ENCODE results near the gene RREB1. TPM values are rescaled to one million over a fixed set of nuclear protein-coding genes. Genes with fewer than 3 reads are reported as not detected.
A peak's percentile ranks its signal among the peaks of the same experiment; 100 is the strongest.
"Not testable (repeated sequence)": the region's sequence is repeated elsewhere in the genome, so short reads cannot be mapped to it uniquely, and the experiment has no call there.

The RREB1 gene
- total and polyA plus RNA-seq, 2 experiments from 2014 or later: 8.5 to 25.5 TPM

DNA sequence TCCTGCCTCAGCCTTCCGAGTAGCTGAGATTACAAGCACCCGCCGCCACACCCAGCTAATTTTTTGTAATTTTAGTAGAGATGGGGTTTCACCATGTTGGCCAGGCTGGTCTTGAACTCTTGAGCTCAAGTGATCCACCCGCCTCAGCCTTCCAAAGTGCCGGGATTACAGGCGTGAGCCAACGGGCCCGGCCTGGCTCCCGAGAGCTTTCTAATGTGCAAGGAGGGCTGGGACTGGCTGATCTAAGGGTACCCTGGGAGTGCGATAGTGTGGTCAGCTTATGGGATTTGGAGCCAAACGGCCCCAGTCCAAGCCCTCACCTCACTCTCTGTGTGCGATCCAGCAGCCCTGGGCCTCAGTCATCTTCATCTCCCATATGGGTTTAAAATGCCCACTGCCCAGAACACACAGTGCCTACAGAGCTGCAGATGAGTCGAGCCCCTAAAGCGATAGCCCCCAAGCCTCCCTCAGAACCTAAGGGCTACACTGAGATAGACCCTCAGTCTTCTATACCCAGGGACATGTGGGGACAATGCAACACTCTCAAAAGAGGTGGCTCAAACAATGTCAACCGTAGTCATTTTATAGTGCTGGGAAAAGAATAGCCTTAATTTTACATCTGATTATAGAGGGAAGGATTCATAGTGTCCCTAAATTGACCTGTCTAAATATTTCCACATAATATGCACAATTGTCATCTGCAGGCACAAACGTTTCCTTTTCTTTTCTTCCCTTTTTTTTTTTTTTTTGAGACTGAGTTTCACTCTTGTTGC lies 155.2 kb downstream of the RREB1 start (continued):
- TF ChIP-seq, protein P1, sequence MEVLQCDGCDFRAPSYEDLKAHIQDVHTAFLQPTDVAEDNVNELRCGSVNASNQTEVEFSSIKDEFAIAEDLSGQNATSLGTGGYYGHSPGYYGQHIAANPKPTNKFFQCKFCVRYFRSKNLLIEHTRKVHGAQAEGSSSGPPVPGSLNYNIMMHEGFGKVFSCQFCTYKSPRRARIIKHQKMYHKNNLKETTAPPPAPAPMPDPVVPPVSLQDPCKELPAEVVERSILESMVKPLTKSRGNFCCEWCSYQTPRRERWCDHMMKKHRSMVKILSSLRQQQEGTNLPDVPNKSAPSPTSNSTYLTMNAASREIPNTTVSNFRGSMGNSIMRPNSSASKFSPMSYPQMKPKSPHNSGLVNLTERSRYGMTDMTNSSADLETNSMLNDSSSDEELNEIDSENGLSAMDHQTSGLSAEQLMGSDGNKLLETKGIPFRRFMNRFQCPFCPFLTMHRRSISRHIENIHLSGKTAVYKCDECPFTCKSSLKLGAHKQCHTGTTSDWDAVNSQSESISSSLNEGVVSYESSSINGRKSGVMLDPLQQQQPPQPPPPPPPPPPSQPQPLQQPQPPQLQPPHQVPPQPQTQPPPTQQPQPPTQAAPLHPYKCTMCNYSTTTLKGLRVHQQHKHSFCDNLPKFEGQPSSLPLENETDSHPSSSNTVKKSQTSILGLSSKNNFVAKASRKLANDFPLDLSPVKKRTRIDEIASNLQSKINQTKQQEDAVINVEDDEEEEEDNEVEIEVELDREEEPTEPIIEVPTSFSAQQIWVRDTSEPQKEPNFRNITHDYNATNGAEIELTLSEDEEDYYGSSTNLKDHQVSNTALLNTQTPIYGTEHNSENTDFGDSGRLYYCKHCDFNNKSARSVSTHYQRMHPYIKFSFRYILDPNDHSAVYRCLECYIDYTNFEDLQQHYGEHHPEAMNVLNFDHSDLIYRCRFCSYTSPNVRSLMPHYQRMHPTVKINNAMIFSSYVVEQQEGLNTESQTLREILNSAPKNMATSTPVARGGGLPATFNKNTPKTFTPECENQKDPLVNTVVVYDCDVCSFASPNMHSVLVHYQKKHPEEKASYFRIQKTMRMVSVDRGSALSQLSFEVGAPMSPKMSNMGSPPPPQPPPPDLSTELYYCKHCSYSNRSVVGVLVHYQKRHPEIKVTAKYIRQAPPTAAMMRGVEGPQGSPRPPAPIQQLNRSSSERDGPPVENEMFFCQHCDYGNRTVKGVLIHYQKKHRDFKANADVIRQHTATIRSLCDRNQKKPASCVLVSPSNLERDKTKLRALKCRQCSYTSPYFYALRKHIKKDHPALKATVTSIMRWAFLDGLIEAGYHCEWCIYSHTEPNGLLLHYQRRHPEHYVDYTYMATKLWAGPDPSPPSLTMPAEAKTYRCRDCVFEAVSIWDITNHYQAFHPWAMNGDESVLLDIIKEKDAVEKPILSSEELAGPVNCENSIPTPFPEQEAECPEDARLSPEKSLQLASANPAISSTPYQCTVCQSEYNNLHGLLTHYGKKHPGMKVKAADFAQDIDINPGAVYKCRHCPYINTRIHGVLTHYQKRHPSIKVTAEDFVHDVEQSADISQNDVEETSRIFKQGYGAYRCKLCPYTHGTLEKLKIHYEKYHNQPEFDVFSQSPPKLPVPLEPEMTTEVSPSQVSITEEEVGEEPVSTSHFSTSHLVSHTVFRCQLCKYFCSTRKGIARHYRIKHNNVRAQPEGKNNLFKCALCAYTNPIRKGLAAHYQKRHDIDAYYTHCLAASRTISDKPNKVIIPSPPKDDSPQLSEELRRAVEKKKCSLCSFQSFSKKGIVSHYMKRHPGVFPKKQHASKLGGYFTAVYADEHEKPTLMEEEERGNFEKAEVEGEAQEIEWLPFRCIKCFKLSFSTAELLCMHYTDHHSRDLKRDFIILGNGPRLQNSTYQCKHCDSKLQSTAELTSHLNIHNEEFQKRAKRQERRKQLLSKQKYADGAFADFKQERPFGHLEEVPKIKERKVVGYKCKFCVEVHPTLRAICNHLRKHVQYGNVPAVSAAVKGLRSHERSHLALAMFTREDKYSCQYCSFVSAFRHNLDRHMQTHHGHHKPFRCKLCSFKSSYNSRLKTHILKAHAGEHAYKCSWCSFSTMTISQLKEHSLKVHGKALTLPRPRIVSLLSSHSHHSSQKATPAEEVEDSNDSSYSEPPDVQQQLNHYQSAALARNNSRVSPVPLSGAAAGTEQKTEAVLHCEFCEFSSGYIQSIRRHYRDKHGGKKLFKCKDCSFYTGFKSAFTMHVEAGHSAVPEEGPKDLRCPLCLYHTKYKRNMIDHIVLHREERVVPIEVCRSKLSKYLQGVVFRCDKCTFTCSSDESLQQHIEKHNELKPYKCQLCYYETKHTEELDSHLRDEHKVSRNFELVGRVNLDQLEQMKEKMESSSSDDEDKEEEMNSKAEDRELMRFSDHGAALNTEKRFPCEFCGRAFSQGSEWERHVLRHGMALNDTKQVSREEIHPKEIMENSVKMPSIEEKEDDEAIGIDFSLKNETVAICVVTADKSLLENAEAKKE (CRISPR knock-in tag; IDR thresholded peaks at IDR 0.05): no peak

- not testable (repeated sequence) for H3K4me2 ChIP-seq; H3F3A ChIP-seq (replicated peaks; ENCODE audit: low read depth); H3K9me3 Mint-ChIP-seq; H3K27ac ChIP-seq (ENCODE audit: low read depth); H3K27ac Mint-ChIP-seq; H3K36me3 Mint-ChIP-seq (ENCODE audit: low read depth); H3K36me3 ChIP-seq (ENCODE audit: insufficient read depth); H3K79me2 ChIP-seq (replicated peaks; ENCODE audit: insufficient read depth); H3K27me3 ChIP-seq (ENCODE audit: insufficient read depth); H3K9me2 ChIP-seq (ENCODE audit: insufficient read depth); H3K4me3 Mint-ChIP-seq; H4K20me1 ChIP-seq (replicated peaks; ENCODE audit: insufficient read depth); H3K4me3 ChIP-seq; H2AFZ ChIP-seq; DNase-seq (ENCODE audit: low spot score); ATAC-seq
- peaks cover 10% of the 10 kb centered on the region for H3K4me1 ChIP-seq (ENCODE audit: insufficient read depth)
- Mint-ChIP-seq H3K4me1 (peaks cover 24% of the 10 kb centered on the region), H3K27me3 (ENCODE audit: insufficient read depth, low read depth, poor library complexity) (peaks cover 18% of the 10 kb centered on the region)
These were observed 155.7 kb downstream of the RREB1 start for GRCh38 chr6:7263519-7263805.

DNA sequence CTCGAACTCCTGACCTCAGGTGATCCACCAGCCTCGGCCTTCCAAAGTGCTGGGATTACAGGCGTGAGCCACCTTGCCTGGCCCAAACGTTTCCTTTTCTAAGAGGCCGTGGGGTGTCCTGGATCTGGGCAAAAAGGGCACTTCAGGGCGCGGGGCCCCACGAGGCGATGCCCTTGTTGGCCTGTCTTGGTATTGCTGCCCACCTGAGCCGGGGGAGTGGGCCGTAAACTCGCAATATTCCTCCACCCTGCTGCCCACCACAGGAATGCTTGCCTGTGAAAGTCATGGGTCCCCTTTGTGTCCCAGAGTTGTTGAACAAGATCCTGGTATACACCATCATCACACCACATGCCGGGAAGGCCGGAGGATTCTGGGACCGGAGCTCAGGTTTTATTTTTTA lies 156.3 kb downstream of the RREB1 start:
- peaks cover 24% of the 10 kb centered on the region for H3K4me1 Mint-ChIP-seq
- Histone ChIP-seq H4K20me1 (replicated peaks; ENCODE audit: insufficient read depth) (no peaks in the 10 kb centered on the region), H3K27ac (ENCODE audit: low read depth) (no peak overlapping the region), H3K79me2 (replicated peaks; ENCODE audit: insufficient read depth) (no peaks in the 10 kb centered on the region), H3K27me3 (ENCODE audit: insufficient read depth) (peaks cover 3% of the 10 kb centered on the region; the same call in 1 of the 2 replicates), H3K36me3 (ENCODE audit: insufficient read depth) (no peaks in the 10 kb centered on the region), H3K4me3 (no peak overlapping the region), H2AFZ (0 out of 2 replicates have a peak overlapping the region, but pooled peaks have one; percentile 28), H3K4me2 (no peak overlapping the region), H3F3A (replicated peaks; ENCODE audit: low read depth) (peaks cover 8% of the 10 kb centered on the region), H3K4me1 (ENCODE audit: insufficient read depth) (peaks cover 10% of the 10 kb centered on the region), H3K9me2 (ENCODE audit: insufficient read depth) (no peaks in the 10 kb centered on the region)
- ATAC-seq (no peak), DNase-seq (ENCODE audit: low spot score) (no peak)
- TF ChIP-seq STAT1 (IDR thresholded peaks at IDR 0.05; ENCODE audit: unreplicated experiment) (no peak), EZH2phosphoT487 (IDR thresholded peaks at IDR 0.05; ENCODE audit: unreplicated experiment) (no peak), CREB1 (CRISPR knock-in tag; IDR thresholded peaks at IDR 0.05; ENCODE audit: low read depth) (no peak)
- no peak overlapping the region for H3K4me3 Mint-ChIP-seq
- peaks cover 14% of the 10 kb centered on the region for H3K27me3 Mint-ChIP-seq (ENCODE audit: insufficient read depth, low read depth, poor library complexity)
- no peak overlapping the region for H3K27ac Mint-ChIP-seq
- no peaks in the 10 kb centered on the region for H3K9me3 Mint-ChIP-seq
- H3K36me3 Mint-ChIP-seq (ENCODE audit: low read depth): peaks cover 3% of the 10 kb centered on the region; the same call in 2 of the 3 replicates

Measured in GM23338 (cell line).